GM12878 (cell line): ENCODE data around the gene JAG1. TPM values are rescaled to one million over a fixed set of nuclear protein-coding genes. Genes with fewer than 3 reads are reported as not detected.

Experiments
- ATAC-seq: fragments of 200-7000 bp; cut with Tn5 transposase; 3 replicates; pipeline ENCODE4 v1.9.1; 2020; ENCODE audit warnings: mild to moderate bottlenecking, moderate library complexity
- BruUV-seq: library from RNA; stranded (reverse); fragments of 400-500 nt; replicated peaks from 2 replicates; lab custom pipeline; 2021; lab: Mats Ljungman, UMichigan
- CTCF ChIA-PET: fragments of 300-600 bp; sonication (Branson Sonifier 250); formaldehyde crosslinking; extraction: SDS; loops from one replicate; lab custom pipeline; 2021; ENCODE audit warnings: inconsistent platforms; lab: Yijun Ruan, JAX
- POLR2A ChIA-PET: fragments of 350-600 bp; formaldehyde crosslinking; extraction: SDS; loops from one replicate; lab custom pipeline; 2021; ENCODE audit warnings: inconsistent platforms; lab: Charles Lee
- RAD21 ChIA-PET: fragments of 300-600 bp; sonication (Branson Sonifier 250); formaldehyde crosslinking; loops from one replicate; lab custom pipeline; 2023; ENCODE audit warnings: antibody characterized with exemption; ENCODE audit not compliant: unreplicated experiment; lab: Charles Lee
- SMC1A ChIA-PET: fragments of 300-600 bp; sonication (Branson Sonifier 250); formaldehyde crosslinking; loops from one replicate; lab custom pipeline; 2023; ENCODE audit not compliant: unreplicated experiment, uncharacterized antibody; lab: Charles Lee
- DNase-seq: peaks from one replicate; pipeline ENCODE4 v3.0.0-alpha.2; 2011; ENCODE audit warnings: low read depth, low spot score
- FAIRE-seq: peaks from 3 replicates; lab custom pipeline; 2011; peaks lifted over from hg19 to GRCh38; lab: Jason Lieb, UNC
- H2AFZ ChIP-seq: 2 replicates; pipeline ENCODE4 v1.6.0; 2011; ENCODE audit warnings: low read depth, low read length, control low read depth; ENCODE audit not compliant: control insufficient read depth
- H3K27ac ChIP-seq: 2 replicates; pipeline ENCODE4 v1.5.1; 2011; ENCODE audit warnings: control low read depth; ENCODE audit not compliant: control insufficient read depth, insufficient read depth
- H3K27me3 ChIP-seq, 2 experiments: replicated peaks in 1 of 2; 2 replicates each; pipeline versions ENCODE4 v1.6.0 to v1.6.1; 2011; ENCODE audit warnings: low read length in 1 of 2; ENCODE audit not compliant: control insufficient read depth in 2 of 2, insufficient read depth in 2 of 2
- H3K36me3 ChIP-seq, 2 experiments: 2 replicates each; pipeline ENCODE4 v1.5.1; 2011; ENCODE audit warnings: low read length in 1 of 2; ENCODE audit not compliant: control insufficient read depth in 2 of 2, insufficient read depth in 2 of 2
- H3K4me1 ChIP-seq: 2 replicates; pipeline ENCODE4 v1.6.1; 2011; ENCODE audit warnings: mild to moderate bottlenecking, low read length, moderate library complexity, mixed read lengths; ENCODE audit not compliant: control insufficient read depth, insufficient read depth
- H3K4me2 ChIP-seq: 2 replicates; pipeline ENCODE4 v1.6.0; 2011; ENCODE audit warnings: control low read depth; ENCODE audit not compliant: control insufficient read depth, insufficient read depth
- H3K4me3 ChIP-seq: fragments of 200-600 bp; sonication (generic); 2 replicates; pipeline ENCODE4 v1.5.1; 2016
- H3K79me2 ChIP-seq: 2 replicates; pipeline ENCODE4 v1.6.0; 2011; ENCODE audit warnings: low read length; ENCODE audit not compliant: control insufficient read depth, insufficient read depth
- H3K9ac ChIP-seq: 2 replicates; pipeline ENCODE4 v1.8.0; 2011; ENCODE audit warnings: low read length, control low read depth, mixed read lengths; ENCODE audit not compliant: control insufficient read depth, insufficient read depth
- H3K9me3 ChIP-seq: replicated peaks from 3 replicates; pipeline ENCODE4 v1.5.1; 2011; ENCODE audit warnings: mild to moderate bottlenecking, low read length; ENCODE audit not compliant: control insufficient read depth, insufficient read depth
- H4K20me1 ChIP-seq: 2 replicates; pipeline ENCODE4 v1.6.0; 2011; ENCODE audit not compliant: control insufficient read depth, insufficient read depth
- IRF3 ChIP-seq: fragments of 450-650 bp; IDR thresholded peaks from 2 replicates; pipeline ENCODE4 v1.6.1; 2014; ENCODE audit warnings: mild to moderate bottlenecking
- MTA2 ChIP-seq: fragments of 450-650 bp; IDR thresholded peaks from 2 replicates; pipeline ENCODE4 v1.6.1; 2016; ENCODE audit warnings: low read depth, mild to moderate bottlenecking, moderate library complexity
- POU2F2 ChIP-seq: IDR thresholded peaks from 3 replicates; pipeline ENCODE4 v1.6.1; 2011; ENCODE audit warnings: low read depth, mild to moderate bottlenecking, low read length, borderline replicate concordance
- REST ChIP-seq: IDR thresholded peaks from 2 replicates; pipeline ENCODE4 v1.6.1; 2012; ENCODE audit warnings: mild to moderate bottlenecking, low read depth, low read length
- TAF1 ChIP-seq: IDR thresholded peaks from 2 replicates; pipeline ENCODE4 v1.6.1; 2011; ENCODE audit warnings: mild to moderate bottlenecking, low read depth, low read length, borderline replicate concordance
- ZNF207 ChIP-seq: fragments of 450-650 bp; IDR thresholded peaks from 2 replicates; pipeline ENCODE4 v1.6.1; 2014; ENCODE audit warnings: antibody characterized with exemption, mild to moderate bottlenecking, borderline replicate concordance
- WGBS: methylation state at CpG from one replicate; pipeline ENCODE4 v1.1.6; 2016; ENCODE audit warnings: low lambda C conversion rate; ENCODE audit not compliant: insufficient replicate concordance, insufficient coverage; ENCODE audit errors: missing lambda C conversion rate; 5-methylcytosine and 5-hydroxymethylcytosine counted together
- in situ Hi-C: fragments of 300-500 bp; cut with MboI; formaldehyde crosslinking; loops from 9 replicates; pipeline ENCODE4 v1.14.3; 2018; ENCODE audit warnings: mixed read lengths
- intact Hi-C: fragments of 100-400 bp; cut with micrococcal nuclease; formaldehyde crosslinking; loops from one replicate; pipeline ENCODE4 v1.14.2; 2022; ENCODE audit not compliant: unreplicated experiment
- polyA plus RNA-seq, 11 experiments: library from polyadenylated mRNA; depleted of rRNA in 4 of 11; unstranded in 6 of 11; stranded (reverse) in 5 of 11; fragments of >200 nt; fragmentation: Nextera tagmentation in 4 of 11; fragmentation: Illumina TruSeq in 1 of 11; extraction: Ambion mirVana in 4 of 11; extraction: Trizol in 1 of 11; gene quantifications; 1 replicate in 1 of 11; 2 replicates in 10 of 11; pipeline versions ENCODE4 v1.2.1 to v1.2.3, GENCODE V29; 2011 to 2016; ENCODE audit warnings: inconsistent platforms in 2 of 11, missing spikeins in 2 of 11, low read depth in 1 of 11
- total RNA-seq, 4 experiments: library from RNA; depleted of rRNA in 3 of 4; stranded (reverse); fragments of >200 nt in 3 of 4; fragmentation: Illumina TruSeq in 1 of 4; extraction: Trizol in 1 of 4; gene quantifications; 2 replicates each; pipeline versions ENCODE4 v1.2.1 to v1.2.3, GENCODE V29; 2013 to 2021

JAG1 gene
- total and polyA plus RNA-seq, 10 of the 15 experiments (the other 5 are each of a cell fraction or from before 2014, with no cell fraction given): 0.66 to 6.9 (median 1.8) TPM

- TF ChIP-seq REST: no peak
Measured at GRCh38 chr20:10649797-10650160, 24.0 kb downstream of the JAG1 start (continued).

GRCh38 chr20:10649080-10649796 is 24.6 kb downstream of the JAG1 start:
- no peak overlapping the region for H3K9ac ChIP-seq
- no peak overlapping the region; the same call in 1 of the 2 replicates for H3K4me2 ChIP-seq
- ATAC-seq (peak; percentile 21; the same call in 2 of the 3 replicates), DNase-seq (no peak), FAIRE-seq (no peak)
- H3K4me3 ChIP-seq: no peak overlapping the region
- no peaks in the 10 kb centered on the region for H3K9me3 ChIP-seq
- H3K27me3 ChIP-seq: no peaks in the 10 kb centered on the region
- ChIA-PET RAD21 (interaction anchor here (1.9 kb wide), 1 partner anchor 21 kb away, joined by 5 read pairs; no protein-coding TSS in a partner anchor), CTCF (interaction anchor here (0.7 to 1.7 kb wide), 6 partner anchors 22 to 1072 kb away, joined by 3 to 6 read pairs (median 4); no protein-coding TSS in a partner anchor), POLR2A (interaction anchor here (0.5 kb wide), 1 partner anchor 627 kb away, joined by 3 read pairs; no protein-coding TSS in a partner anchor), SMC1A (interaction anchor here (0.5 to 3.2 kb wide), 7 partner anchors 9 to 480 kb away, joined by 3 to 15 read pairs (median 4); no protein-coding TSS in a partner anchor)
- no peaks in the 10 kb centered on the region for H4K20me1 ChIP-seq
- peaks cover 16% of the 10 kb centered on the region for H3K4me1 ChIP-seq
- in situ Hi-C loops: no loop called here
- BruUV-seq: no TSS peak
- WGBS: 65% methylated on average over 8 of the region's 8 CpGs
- no peak for TF ChIP-seq ZNF207
- peak; percentile 63; the same call in 1 of the 2 replicates for TF ChIP-seq MTA2
- no peak for TF ChIP-seq TAF1
- TF ChIP-seq POU2F2: peak; percentile 38; the same call in 1 of the 3 replicates
- TF ChIP-seq IRF3: no peak
- intact Hi-C loops: loop anchor here (5.0 to 10.0 kb wide), 2 partner anchors 97 to 674 kb away; no protein-coding TSS in a partner anchor
- no peaks in the 10 kb centered on the region for H3K79me2 ChIP-seq
- no peak overlapping the region for H3K27ac ChIP-seq
- peaks cover 2 to 10% of the 10 kb centered on the region in 2 experiments; a peak in 2 of 4 replicates for H3K36me3 ChIP-seq
- H2AFZ ChIP-seq: no peak overlapping the region
